ENCODE measurements around the gene FAM9B. TPM values are rescaled to one million over a fixed set of nuclear protein-coding genes. Genes with fewer than 3 reads are reported as not detected.

The FAM9B gene
- total RNA-seq = not detected
- polyA plus RNA-seq (2013, experiment 1 of 2) = 0.04 TPM
- 0.01 TPM for polyA plus RNA-seq (2013, experiment 2 of 2)
- 0 to 0.43 (median 0) reads per million in 172 experiments for total RNA-seq

GRCh38 chrX:9033989-9034388 lies at the start of gene FAM9B:
Gene FAM9B, minus strand, starts transcription at chrX:9034127. Its CDS starts 1,141 bp downstream, at chrX:9032986.
- no peak within 1 kb of the TSS for H3K27ac ChIP-seq (ENCODE audit: low read depth in 1 of 2, low read length in 2 of 2)
- DNase-seq = no peak
- Mint-ChIP-seq H3K4me3 (no peak within 1 kb of the TSS), H3K27me3 (no peaks in the 10 kb centered on the region), H3K4me1 (ENCODE audit: low read depth) (peaks cover 6% of the 10 kb centered on the region), H3K27ac (no peak within 1 kb of the TSS), H3K36me3 (ENCODE audit: low read depth) (no peaks in the 10 kb centered on the region), H3K9me3 (no peaks in the 10 kb centered on the region)
- POLR2A ChIA-PET = no interaction called here
- H3K27me3 ChIP-seq (ENCODE audit: control insufficient read depth in 1 of 2, insufficient read depth in 2 of 2, low read length in 2 of 2) = no peaks in the 10 kb centered on the region
- no peak within 1 kb of the TSS for H3K4me3 ChIP-seq (ENCODE audit: low read length)
- no peak for ATAC-seq (ENCODE audit: poor library complexity)
- intact Hi-C loops (cut with DNase I, micrococcal nuclease) = no loop called here
- no peaks in the 10 kb centered on the region for H3K4me1 ChIP-seq (ENCODE audit: insufficient read depth, low read length)
- H3K9me3 ChIP-seq (ENCODE audit: control insufficient read depth in 1 of 2, insufficient read depth in 1 of 2, low read length in 2 of 2) = no peaks in the 10 kb centered on the region
- H3K36me3 ChIP-seq (ENCODE audit: insufficient read depth, low read length) = no peaks in the 10 kb centered on the region
- no peak for TF ChIP-seq CTCF (IDR thresholded peaks at IDR 0.05)
- CTCF ChIA-PET = no interaction called here

- Histone ChIP-seq H3K36me3 (ENCODE audit: insufficient read depth, low read length) (no peaks in the 10 kb centered on the region), H3K27ac (ENCODE audit: low read depth in 1 of 2, low read length in 2 of 2) (no peak overlapping the region), H3K4me3 (ENCODE audit: low read length) (no peak overlapping the region), H3K27me3 (ENCODE audit: control insufficient read depth in 1 of 2, insufficient read depth in 2 of 2, low read length in 2 of 2) (no peaks in the 10 kb centered on the region), H3K9me3 (ENCODE audit: control insufficient read depth in 1 of 2, insufficient read depth in 1 of 2, low read length in 2 of 2) (no peaks in the 10 kb centered on the region), H3K4me1 (ENCODE audit: insufficient read depth, low read length) (no peaks in the 10 kb centered on the region)
- ChIA-PET CTCF (no interaction called here), POLR2A (no interaction called here)
- H3K36me3 Mint-ChIP-seq (ENCODE audit: low read depth) = no peaks in the 10 kb centered on the region
- no peak overlapping the region for H3K4me3 Mint-ChIP-seq
- no peak for TF ChIP-seq CTCF (IDR thresholded peaks at IDR 0.05)
- no peaks in the 10 kb centered on the region for H3K27me3 Mint-ChIP-seq
- no peak for ATAC-seq (ENCODE audit: poor library complexity)
- H3K9me3 Mint-ChIP-seq = no peaks in the 10 kb centered on the region
- intact Hi-C loops (cut with DNase I, micrococcal nuclease) = no loop called here
- H3K27ac Mint-ChIP-seq = no peak overlapping the region
- DNase-seq = no peak
- no peaks in the 10 kb centered on the region for H3K4me1 Mint-ChIP-seq (ENCODE audit: low read depth)
Measured at GRCh38 chrX:9081271-9081670, 47.3 kb upstream of the FAM9B start.

GRCh38 chrX:9074326-9074725 lies 40.4 kb upstream of the FAM9B start:
- Histone ChIP-seq H3K36me3 (ENCODE audit: insufficient read depth, low read length) (no peaks in the 10 kb centered on the region), H3K27me3 (ENCODE audit: control insufficient read depth in 1 of 2, insufficient read depth in 2 of 2, low read length in 2 of 2) (no peaks in the 10 kb centered on the region), H3K27ac (ENCODE audit: low read depth in 1 of 2, low read length in 2 of 2) (no peak overlapping the region), H3K4me3 (ENCODE audit: low read length) (no peak overlapping the region), H3K4me1 (ENCODE audit: insufficient read depth, low read length) (no peaks in the 10 kb centered on the region), H3K9me3 (ENCODE audit: control insufficient read depth in 1 of 2, insufficient read depth in 1 of 2, low read length in 2 of 2) (no peaks in the 10 kb centered on the region)
- ChIA-PET CTCF (no interaction called here), POLR2A (no interaction called here)
- DNase-seq (no peak), ATAC-seq (ENCODE audit: poor library complexity) (no peak)
- no peak overlapping the region for H3K4me3 Mint-ChIP-seq
- H3K27ac Mint-ChIP-seq = no peak overlapping the region
- H3K4me1 Mint-ChIP-seq (ENCODE audit: low read depth) = no peaks in the 10 kb centered on the region
- H3K9me3 Mint-ChIP-seq = no peaks in the 10 kb centered on the region
- H3K27me3 Mint-ChIP-seq = peaks cover 4% of the 10 kb centered on the region
- intact Hi-C loops (cut with DNase I, micrococcal nuclease) = no loop called here
- no peak for TF ChIP-seq CTCF (IDR thresholded peaks at IDR 0.05)
- no peaks in the 10 kb centered on the region for H3K36me3 Mint-ChIP-seq (ENCODE audit: low read depth)
